Measurements from ENCODE around the gene ADAMTSL4. TPM values are rescaled to one million over a fixed set of nuclear protein-coding genes. Genes with fewer than 3 reads are reported as not detected.
"Not testable (repeated sequence)": the region's sequence is repeated elsewhere in the genome, so short reads cannot be mapped to it uniquely, and the experiment has no call there.

The ADAMTSL4 gene
- total RNA-seq, 1 donor from 2014 or later = not detected

DNA sequence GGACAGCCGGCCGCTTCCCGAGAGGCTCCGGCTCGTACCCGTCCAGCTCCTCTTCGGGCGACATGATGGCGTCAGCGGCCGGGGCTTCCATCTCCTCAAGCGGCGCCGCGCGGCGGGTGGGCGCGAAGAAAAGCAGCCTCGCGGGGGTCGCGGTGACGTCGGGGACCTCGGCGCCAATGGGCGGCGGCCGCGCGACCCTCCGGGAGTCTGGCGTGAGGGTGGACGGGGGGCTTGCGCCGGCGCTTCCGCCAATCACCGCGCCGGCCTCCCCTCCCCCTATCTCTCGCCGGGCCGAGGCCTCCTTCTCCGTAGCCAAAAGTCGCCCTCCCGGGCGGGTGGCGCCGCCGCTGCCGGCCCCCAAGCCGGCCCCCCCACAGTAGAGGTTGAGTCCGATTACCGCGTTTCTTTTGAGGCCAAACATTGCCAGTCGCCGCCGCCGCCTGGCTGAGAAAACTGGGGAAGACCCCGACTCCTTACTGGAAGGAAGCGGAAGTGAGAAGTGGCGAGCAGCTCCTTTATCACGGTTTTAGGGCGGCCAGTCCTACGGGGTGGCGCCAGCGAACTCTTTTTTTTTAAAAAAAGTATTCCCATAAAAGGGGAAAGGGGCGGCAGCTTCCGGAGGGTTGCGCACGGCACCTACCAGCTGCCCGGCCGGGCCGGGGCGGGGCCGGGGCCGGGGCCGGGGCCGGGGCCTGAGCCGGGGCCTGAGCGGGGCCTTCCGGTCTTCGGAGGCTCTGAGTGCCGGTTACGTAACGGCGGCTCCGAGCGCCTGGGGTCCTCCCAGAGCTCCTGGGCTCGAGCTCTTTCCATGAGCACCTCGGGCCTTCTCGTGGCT lies 30.1 kb downstream of the ADAMTSL4 start, which contains the start of gene MCL1:
Gene MCL1 (minus strand): TSS at position 501 of the 835 bp plus-strand sequence. CDS start 80 bp downstream, at position 421.
- H3K9me3 Mint-ChIP-seq = no peaks in the 10 kb centered on the region
- Histone ChIP-seq H3K79me2 (ENCODE audit: low read depth) (peaks cover 67% of the 10 kb centered on the region), H3K4me3 (peak within 1 kb of the TSS; percentile 71), H3K4me1 (peaks cover 30% of the 10 kb centered on the region), H3K36me3 (peaks cover 30% of the 10 kb centered on the region), H3K9me3 (ENCODE audit: low read depth) (no peaks in the 10 kb centered on the region), H3K9ac (peak within 1 kb of the TSS; percentile 97), H3K27me3 (no peaks in the 10 kb centered on the region), H4K20me1 (ENCODE audit: low read depth) (peaks cover 47% of the 10 kb centered on the region), H2AFZ (replicated peaks) (peak within 1 kb of the TSS; percentile 61), H3K27ac (peak within 1 kb of the TSS; percentile 100), H3K4me2 (peak within 1 kb of the TSS; percentile 99), H3F3A (ENCODE audit: low read depth) (peaks cover 55% of the 10 kb centered on the region)
- peak within 1 kb of the TSS; percentile 96 for H3K4me3 Mint-ChIP-seq
- H3K4me1 Mint-ChIP-seq = peaks cover 41% of the 10 kb centered on the region
- H3K27ac Mint-ChIP-seq = peak within 1 kb of the TSS; percentile 100
- peak; percentile 98 for DNase-seq (ENCODE audit: low spot score)
- no peak for TF ChIP-seq EZH2phosphoT487 (IDR thresholded peaks at IDR 0.05)
- TF ChIP-seq EZH2 (IDR thresholded peaks at IDR 0.05) = no peak
- TF ChIP-seq, protein P1, sequence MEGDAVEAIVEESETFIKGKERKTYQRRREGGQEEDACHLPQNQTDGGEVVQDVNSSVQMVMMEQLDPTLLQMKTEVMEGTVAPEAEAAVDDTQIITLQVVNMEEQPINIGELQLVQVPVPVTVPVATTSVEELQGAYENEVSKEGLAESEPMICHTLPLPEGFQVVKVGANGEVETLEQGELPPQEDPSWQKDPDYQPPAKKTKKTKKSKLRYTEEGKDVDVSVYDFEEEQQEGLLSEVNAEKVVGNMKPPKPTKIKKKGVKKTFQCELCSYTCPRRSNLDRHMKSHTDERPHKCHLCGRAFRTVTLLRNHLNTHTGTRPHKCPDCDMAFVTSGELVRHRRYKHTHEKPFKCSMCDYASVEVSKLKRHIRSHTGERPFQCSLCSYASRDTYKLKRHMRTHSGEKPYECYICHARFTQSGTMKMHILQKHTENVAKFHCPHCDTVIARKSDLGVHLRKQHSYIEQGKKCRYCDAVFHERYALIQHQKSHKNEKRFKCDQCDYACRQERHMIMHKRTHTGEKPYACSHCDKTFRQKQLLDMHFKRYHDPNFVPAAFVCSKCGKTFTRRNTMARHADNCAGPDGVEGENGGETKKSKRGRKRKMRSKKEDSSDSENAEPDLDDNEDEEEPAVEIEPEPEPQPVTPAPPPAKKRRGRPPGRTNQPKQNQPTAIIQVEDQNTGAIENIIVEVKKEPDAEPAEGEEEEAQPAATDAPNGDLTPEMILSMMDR (IDR thresholded peaks at IDR 0.05) = no peak
- peaks cover 2% of the 10 kb centered on the region for H3K27me3 Mint-ChIP-seq (ENCODE audit: insufficient read depth, low read depth)
- H3K36me3 Mint-ChIP-seq = peaks cover 38% of the 10 kb centered on the region

- Histone ChIP-seq H3K79me2 (ENCODE audit: low read depth) (peaks cover 60% of the 10 kb centered on the region), H2AFZ (replicated peaks) (peak overlapping the region; percentile 61), H3K9me3 (ENCODE audit: low read depth) (no peaks in the 10 kb centered on the region), H4K20me1 (ENCODE audit: low read depth) (peaks cover 39% of the 10 kb centered on the region), H3K4me1 (peaks cover 26% of the 10 kb centered on the region), H3F3A (ENCODE audit: low read depth) (peaks cover 48% of the 10 kb centered on the region), H3K4me3 (peak overlapping the region; percentile 71), H3K4me2 (peak overlapping the region; percentile 99), H3K9ac (peak overlapping the region; percentile 95), H3K27me3 (no peaks in the 10 kb centered on the region), H3K36me3 (peaks cover 26% of the 10 kb centered on the region), H3K27ac (peak overlapping the region; percentile 100)
- H3K36me3 Mint-ChIP-seq = peaks cover 31% of the 10 kb centered on the region
- H3K9me3 Mint-ChIP-seq = no peaks in the 10 kb centered on the region
- TF ChIP-seq, protein P1 (IDR thresholded peaks at IDR 0.05) = no peak
- no peak for DNase-seq (ENCODE audit: low spot score)
- H3K27me3 Mint-ChIP-seq (ENCODE audit: insufficient read depth, low read depth) = peaks cover 2% of the 10 kb centered on the region
- H3K4me1 Mint-ChIP-seq = peaks cover 36% of the 10 kb centered on the region
- peak overlapping the region; percentile 99 for H3K27ac Mint-ChIP-seq
- peak overlapping the region; percentile 91 for H3K4me3 Mint-ChIP-seq
These were observed 30.9 kb downstream of the ADAMTSL4 start for GRCh38 chr1:150579945-150580642.

DNA sequence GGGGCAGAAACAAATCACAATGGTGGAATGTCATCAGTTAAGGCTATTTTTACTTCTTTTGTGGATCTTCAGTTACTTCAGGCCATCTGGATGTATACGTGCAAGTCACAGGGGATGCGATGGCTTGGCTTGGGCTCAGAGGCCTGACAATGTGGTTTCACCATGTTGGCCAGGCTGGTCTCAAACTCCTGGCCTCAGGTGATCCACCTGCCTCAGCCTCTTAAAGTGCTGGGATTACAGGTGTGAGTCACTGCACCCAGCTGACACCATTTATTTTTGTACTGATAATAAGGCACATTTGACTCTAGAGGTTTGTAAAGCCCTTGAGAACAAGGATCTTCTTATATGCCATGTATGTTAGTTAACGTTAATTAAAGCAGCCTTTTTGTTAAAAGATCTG lies 31.8 kb downstream of the ADAMTSL4 start:
- H3K27ac ChIP-seq; H3K9me3 ChIP-seq (ENCODE audit: low read depth); H2AFZ ChIP-seq (replicated peaks); H3K9me3 Mint-ChIP-seq; H3K9ac ChIP-seq; H3K27ac Mint-ChIP-seq; DNase-seq (ENCODE audit: low spot score); H3K4me3 ChIP-seq; H3K27me3 Mint-ChIP-seq (ENCODE audit: insufficient read depth, low read depth); H3K4me2 ChIP-seq; H3K27me3 ChIP-seq: not testable (repeated sequence)
- Histone ChIP-seq H3F3A (ENCODE audit: low read depth) (peaks cover 39% of the 10 kb centered on the region), H3K4me1 (peaks cover 17% of the 10 kb centered on the region), H3K36me3 (peaks cover 17% of the 10 kb centered on the region), H4K20me1 (ENCODE audit: low read depth) (peaks cover 30% of the 10 kb centered on the region), H3K79me2 (ENCODE audit: low read depth) (peaks cover 51% of the 10 kb centered on the region)
- peaks cover 29% of the 10 kb centered on the region for H3K36me3 Mint-ChIP-seq
- peaks cover 27% of the 10 kb centered on the region for H3K4me1 Mint-ChIP-seq
- H3K4me3 Mint-ChIP-seq = peak overlapping the region; percentile 91

GRCh38 chr1:150581437-150581836 lies 32.2 kb downstream of the ADAMTSL4 start:
- peaks cover 46% of the 10 kb centered on the region for H3K79me2 ChIP-seq (ENCODE audit: low read depth)
- not testable (repeated sequence) for H3K4me3 Mint-ChIP-seq; H3K27ac ChIP-seq; DNase-seq (ENCODE audit: low spot score); H3K9me3 Mint-ChIP-seq; H2AFZ ChIP-seq (replicated peaks); H3K27me3 ChIP-seq; H3K4me3 ChIP-seq; H3K4me2 ChIP-seq; H3K9ac ChIP-seq; H3K9me3 ChIP-seq (ENCODE audit: low read depth); H3K27me3 Mint-ChIP-seq (ENCODE audit: insufficient read depth, low read depth); H3K27ac Mint-ChIP-seq
- Mint-ChIP-seq H3K4me1 (peaks cover 23% of the 10 kb centered on the region), H3K36me3 (peaks cover 27% of the 10 kb centered on the region)
- H3K36me3 ChIP-seq = peaks cover 12% of the 10 kb centered on the region
- H4K20me1 ChIP-seq (ENCODE audit: low read depth) = peaks cover 26% of the 10 kb centered on the region
- peaks cover 35% of the 10 kb centered on the region for H3F3A ChIP-seq (ENCODE audit: low read depth)
- peaks cover 13% of the 10 kb centered on the region for H3K4me1 ChIP-seq

DNA sequence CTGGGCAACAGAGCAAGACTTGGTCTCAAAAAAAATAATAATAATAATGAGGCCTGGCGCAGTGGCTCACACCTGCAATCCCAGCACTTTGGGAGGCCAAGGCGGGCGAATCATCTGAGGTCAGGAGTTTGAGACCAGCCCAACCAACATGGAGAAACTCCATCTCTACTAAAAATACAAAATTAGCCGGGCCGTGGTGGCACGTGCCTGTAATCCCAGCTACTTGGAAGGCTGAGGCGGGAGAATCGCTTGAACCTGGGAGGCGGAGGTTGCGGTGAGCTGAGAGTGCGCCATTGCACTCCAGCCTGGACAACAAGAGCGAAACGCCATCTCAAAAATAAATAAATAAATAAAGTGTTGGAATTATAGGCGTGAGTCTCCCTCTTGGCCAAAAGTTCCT lies 32.8 kb downstream of the ADAMTSL4 start:
- not testable (repeated sequence) for H3K27me3 Mint-ChIP-seq (ENCODE audit: insufficient read depth, low read depth); H3K27ac ChIP-seq; H2AFZ ChIP-seq (replicated peaks); H3K4me2 ChIP-seq; H3K9ac ChIP-seq; H3K27ac Mint-ChIP-seq; H3K4me3 ChIP-seq; DNase-seq (ENCODE audit: low spot score); H3K4me3 Mint-ChIP-seq; H3K36me3 ChIP-seq; H3K9me3 ChIP-seq (ENCODE audit: low read depth); H3K9me3 Mint-ChIP-seq; H3K4me1 ChIP-seq; H3K27me3 ChIP-seq
- Histone ChIP-seq H3K79me2 (ENCODE audit: low read depth) (peaks cover 41% of the 10 kb centered on the region), H3F3A (ENCODE audit: low read depth) (peaks cover 30% of the 10 kb centered on the region), H4K20me1 (ENCODE audit: low read depth) (peaks cover 21% of the 10 kb centered on the region)
- Mint-ChIP-seq H3K4me1 (peaks cover 18% of the 10 kb centered on the region), H3K36me3 (peaks cover 23% of the 10 kb centered on the region)

All from neural progenitor cell (in vitro differentiated cells).